ENCODE data around the gene CLOCK.

- TF ChIP-seq CTCF (IDR thresholded peaks at IDR 0.05) (no peak), ZFX (IDR thresholded peaks at IDR 0.05; ENCODE audit: borderline replicate concordance) (no peak)
Measured at GRCh38 chr4:55588160-55588559, 41.5 kb upstream of the CLOCK start.

All from 22Rv1 (cell line).